Heart left ventricle (tissue), 13 donors: ENCODE results near the gene KCTD18.

Experiments
- CTCF ChIP-seq, 12 donors: fragments of 200-600 bp; sonication (generic) in 4 of 12; IDR thresholded peaks; one replicate each; pipeline versions ENCODE4 v1.5.0 to v1.8.0; 2018 to 2022; ENCODE audit warnings: antibody characterized with exemption in 12 of 12, mild to moderate bottlenecking in 5 of 12
- POLR2A ChIP-seq, 2 donors: fragments of 450-650 bp; IDR thresholded peaks; one replicate each; pipeline ENCODE4 v1.6.1; 2017; ENCODE audit warnings: antibody characterized with exemption in 2 of 2, mild to moderate bottlenecking in 2 of 2, moderate library complexity in 2 of 2
- donor health status: ischemic (EF 13 %, LVEDD 7.1; RV severe dilation, severe dysfunction).
- donor health status: DM: no; HTN: yes; CAD: no.
- donor health status: DM: no; HTN: no; CAD: no.
- donor health status: ischemic (EF 25% LVEDD 6.9; RV normal size, moderate dysfunction).
- donor health status: ischemic (EF 25% LVEDD 5.7; RV mildly dilated, moderate dysfunction).
- donor health status: ischemic (EF 35%, LVEDD 5.7; RV mildly dilated, moderate dysfunction).
- donor health status: nonischemic (EF 11% LVEDD 7.7; RV severe dilation, severe dysfunction).
- donor health status: DM: yes; HTN: yes; CAD: no.
- donor health status: PGD.
- donor health status: ischemic (EF 29% LVEDD 5.4; RV normal size, mild dysfunction).
- donor health status: nonischemic (EF 23%, LVEDD 6.1; RV moderate dilation, normal function).

- TF ChIP-seq CTCF (IDR thresholded peaks at IDR 0.05) = no peak
- no peak for TF ChIP-seq POLR2A (IDR thresholded peaks at IDR 0.05)
Measured at GRCh38 chr2:200534572-200534971, 24.7 kb upstream of the KCTD18 start.
